Caco-2 (cell line): ENCODE measurements around the gene SRMS. TPM values are rescaled to one million over a fixed set of nuclear protein-coding genes. Genes with fewer than 3 reads are reported as not detected.
"Not testable (repeated sequence)": the region's sequence is repeated elsewhere in the genome, so short reads cannot be mapped to it uniquely, and the experiment has no call there.

Source experiments
- BruUV-seq: library from RNA; stranded (reverse); fragments of 400-500 nt; replicated peaks from 2 replicates; lab custom pipeline; 2021; lab: Mats Ljungman, UMichigan
- CTCF ChIA-PET: fragments of 300-600 bp; sonication (Branson Sonifier 250); formaldehyde crosslinking; loops from one replicate; lab custom pipeline; 2022; ENCODE audit warnings: antibody characterized with exemption; lab: Charles Lee
- POLR2A ChIA-PET: fragments of 300-600 bp; sonication (Branson Sonifier 250); formaldehyde crosslinking; loops from one replicate; lab custom pipeline; 2022; ENCODE audit warnings: antibody characterized with exemption; lab: Charles Lee
- DNase-seq, 2 experiments: peaks; one replicate each; pipeline versions ENCODE4 v3.0.0 to v3.0.0-alpha.2; 2020 to 2022
- H3K27me3 ChIP-seq: replicated peaks from 2 replicates; pipeline ENCODE4 v1.6.0; 2011; ENCODE audit warnings: low read length; ENCODE audit not compliant: control insufficient read depth, insufficient read depth
- H3K36me3 ChIP-seq: 2 replicates; pipeline ENCODE4 v1.5.1; 2011; ENCODE audit warnings: low read length; ENCODE audit not compliant: control insufficient read depth, insufficient read depth
- H3K4me1 ChIP-seq: fragments of 250-450 bp; sonication (Bioruptor Pico); 2 replicates; pipeline ENCODE4 v1.5.1; 2020; ENCODE audit warnings: mild to moderate bottlenecking
- H3K4me3 ChIP-seq: 2 replicates; pipeline ENCODE4 v1.5.1; 2011; ENCODE audit warnings: low read depth, mild to moderate bottlenecking, control low read depth, low read length
- H3K9me3 ChIP-seq: fragments of 250-450 bp; sonication (Bioruptor Pico); 2 replicates; pipeline ENCODE4 v1.5.1; 2020; ENCODE audit warnings: mild to moderate bottlenecking, moderate library complexity
- H3K27ac Mint-ChIP-seq: one replicate; pipeline ENCODE4 v1.8.0; 2022; ENCODE audit warnings: mixed read lengths; ENCODE audit not compliant: unreplicated experiment
- H3K27me3 Mint-ChIP-seq: one replicate; pipeline ENCODE4 v1.8.0; 2022; ENCODE audit warnings: mixed read lengths; ENCODE audit not compliant: insufficient read depth, unreplicated experiment
- H3K36me3 Mint-ChIP-seq: one replicate; pipeline ENCODE4 v1.8.0; 2022; ENCODE audit warnings: mild to moderate bottlenecking, mixed read lengths; ENCODE audit not compliant: insufficient read depth, unreplicated experiment
- H3K4me1 Mint-ChIP-seq: one replicate; pipeline ENCODE4 v1.8.0; 2022; ENCODE audit warnings: low read depth, mixed read lengths; ENCODE audit not compliant: unreplicated experiment
- H3K4me3 Mint-ChIP-seq: one replicate; pipeline ENCODE4 v1.8.0; 2022; ENCODE audit warnings: mild to moderate bottlenecking, moderate library complexity, mixed read lengths; ENCODE audit not compliant: unreplicated experiment
- H3K9me3 Mint-ChIP-seq: one replicate; pipeline ENCODE4 v1.8.0; 2022; ENCODE audit warnings: mixed read lengths; ENCODE audit not compliant: unreplicated experiment
- CTCF ChIP-seq, 2 experiments: fragments of 200-600 bp in 1 of 2; IDR thresholded peaks; 1 replicate in 1 of 2; 2 replicates in 1 of 2; pipeline versions ENCODE4 v1.5.1 to v1.8.0; 2011 to 2022; ENCODE audit warnings: antibody characterized with exemption in 1 of 2, control low read depth in 1 of 2, inconsistent platforms in 1 of 2, low read depth in 1 of 2, low read length in 1 of 2, mild to moderate bottlenecking in 1 of 2, moderate library complexity in 1 of 2; ENCODE audit not compliant: insufficient read depth in 1 of 2, severe bottlenecking in 1 of 2, unreplicated experiment in 1 of 2
- intact Hi-C: fragments of 100-400 bp; cut with micrococcal nuclease; formaldehyde crosslinking; loops from one replicate; pipeline ENCODE4 v1.10.0; 2022; ENCODE audit not compliant: unreplicated experiment
- total RNA-seq: library from RNA; stranded (reverse); gene quantifications from 2 replicates; pipeline ENCODE4 v1.2.3, GENCODE V29; 2022

SRMS gene
- total RNA-seq, 1 experiment from 2014 or later, result not detected

GRCh38 chr20:63572071-63572787 is 24.7 kb upstream of the SRMS start:
- POLR2A ChIA-PET, result interaction anchor here (1.5 kb wide), 1 partner anchor 55 kb away, joined by 6 read pairs; the partner anchor contains the start of gene GMEB2
- Mint-ChIP-seq H3K27ac (no peak overlapping the region), H3K4me3 (no peak overlapping the region), H3K27me3 (no peaks in the 10 kb centered on the region), H3K9me3 (no peaks in the 10 kb centered on the region), H3K36me3 (peaks cover 12% of the 10 kb centered on the region), H3K4me1 (no peaks in the 10 kb centered on the region)
- no TSS peak for BruUV-seq
- Histone ChIP-seq H3K36me3 (no peaks in the 10 kb centered on the region), H3K27me3 (no peaks in the 10 kb centered on the region), H3K4me1 (peaks cover 15% of the 10 kb centered on the region), H3K9me3 (no peaks in the 10 kb centered on the region), H3K4me3 (no peak overlapping the region)
- CTCF ChIA-PET, result interaction anchor here (0.6 to 2.7 kb wide), 2 partner anchors 34 to 64 kb away, joined by 7 to 34 read pairs; partner anchors contain the start of gene PTK6
- intact Hi-C loops, result loop anchor here (5.0 kb wide), 1 partner anchor 35 kb away; the partner anchor contains the start of gene PTK6
- DNase-seq, result no peak
- no peak for TF ChIP-seq CTCF (IDR thresholded peaks at IDR 0.05; ENCODE audit: insufficient read depth in 1 of 2, low read depth in 1 of 2, low read length in 1 of 2, severe bottlenecking in 1 of 2, unreplicated experiment in 1 of 2)

DNA sequence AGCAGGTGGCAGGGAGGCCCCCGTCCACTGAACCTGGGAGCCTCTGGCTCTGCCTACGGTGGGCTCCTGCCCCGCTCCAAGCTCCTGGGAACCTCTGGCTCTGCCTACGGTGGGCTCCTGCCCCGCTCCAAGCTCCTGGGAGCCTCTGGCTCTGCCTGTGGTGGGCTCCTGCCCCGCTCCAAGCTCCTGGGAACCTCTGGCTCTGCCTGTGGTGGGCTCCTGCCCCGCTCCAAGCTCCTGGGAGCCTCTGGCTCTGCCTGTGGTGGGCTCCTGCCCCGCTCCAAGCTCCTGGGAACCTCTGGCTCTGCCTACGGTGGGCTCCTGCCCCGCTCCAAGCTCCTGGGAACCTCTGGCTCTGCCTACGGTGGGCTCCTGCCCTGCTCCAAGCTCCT is 23.5 kb upstream of the SRMS start:
- CTCF ChIA-PET, H3K4me3 Mint-ChIP-seq, DNase-seq, H3K27ac Mint-ChIP-seq, H3K4me3 ChIP-seq, H3K36me3 ChIP-seq, H3K27me3 ChIP-seq, H3K27me3 Mint-ChIP-seq, H3K9me3 ChIP-seq, H3K4me1 Mint-ChIP-seq, BruUV-seq, H3K9me3 Mint-ChIP-seq: not testable (repeated sequence)
- intact Hi-C loops, result loop anchor here (5.0 kb wide), 1 partner anchor 34 kb away; the partner anchor contains the start of gene PTK6
- peaks cover 15% of the 10 kb centered on the region for H3K4me1 ChIP-seq
- H3K36me3 Mint-ChIP-seq, result peaks cover 12% of the 10 kb centered on the region
- POLR2A ChIA-PET, result interaction anchor here (0.6 to 0.7 kb wide), 2 partner anchors 51 to 170 kb away, joined by 3 to 4 read pairs; no protein-coding TSS in a partner anchor

DNA sequence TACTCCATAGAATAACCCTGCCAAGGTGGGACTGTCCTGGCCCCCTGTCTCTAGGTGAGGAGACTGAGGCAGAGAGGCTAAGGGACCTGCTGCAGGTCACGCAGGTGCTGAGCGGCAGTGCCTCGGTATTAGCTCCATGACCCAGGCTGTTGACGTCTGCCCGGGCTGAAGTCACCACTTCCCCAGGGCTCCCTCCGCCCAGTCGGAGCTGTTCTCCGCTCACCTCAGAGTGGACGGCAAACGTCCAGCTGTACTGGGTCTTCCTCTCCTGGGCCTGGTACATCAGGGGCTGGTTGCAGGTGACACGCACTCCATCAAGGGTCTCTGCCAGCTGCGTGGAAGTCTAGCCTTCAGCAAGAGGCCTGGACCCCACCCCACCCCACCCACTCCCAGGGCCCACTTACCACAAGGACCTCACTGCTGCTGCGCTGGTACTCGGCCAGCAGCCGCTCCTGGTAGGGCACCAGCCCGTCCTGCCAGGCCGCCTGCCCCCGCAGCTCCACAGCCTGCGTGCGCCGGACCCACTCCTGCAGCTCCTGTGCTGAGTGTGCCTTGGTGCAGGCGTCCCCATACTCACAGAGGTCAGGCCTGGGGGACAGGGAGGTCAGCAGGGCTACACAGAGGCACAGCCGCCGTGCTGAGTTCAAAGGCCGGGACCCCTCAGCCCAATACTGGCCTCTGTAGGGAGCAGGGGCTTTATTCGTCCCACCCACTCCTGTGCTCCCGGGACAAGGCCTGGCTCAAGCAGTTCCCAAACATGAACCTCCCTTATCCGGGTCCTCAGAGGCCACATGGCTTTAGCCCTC is 22.9 kb upstream of the SRMS start:
- no peak for DNase-seq
- no TSS peak for BruUV-seq
- H3K9me3 Mint-ChIP-seq, result no peaks in the 10 kb centered on the region
- no peaks in the 10 kb centered on the region for H3K4me1 Mint-ChIP-seq
- no peak overlapping the region for H3K27ac Mint-ChIP-seq
- Histone ChIP-seq H3K4me3 (no peak overlapping the region), H3K36me3 (no peaks in the 10 kb centered on the region), H3K9me3 (no peaks in the 10 kb centered on the region), H3K27me3 (no peaks in the 10 kb centered on the region), H3K4me1 (peaks cover 15% of the 10 kb centered on the region)
- H3K4me3 Mint-ChIP-seq, result no peak overlapping the region
- no peaks in the 10 kb centered on the region for H3K27me3 Mint-ChIP-seq
- peaks cover 16% of the 10 kb centered on the region for H3K36me3 Mint-ChIP-seq
- no peak for TF ChIP-seq CTCF (IDR thresholded peaks at IDR 0.05; ENCODE audit: insufficient read depth in 1 of 2, low read depth in 1 of 2, low read length in 1 of 2, severe bottlenecking in 1 of 2, unreplicated experiment in 1 of 2)
- POLR2A ChIA-PET, result interaction anchor here (0.7 kb wide), 1 partner anchor 50 kb away, joined by 4 read pairs; no protein-coding TSS in a partner anchor
- CTCF ChIA-PET, result no interaction called here
- intact Hi-C loops, result loop anchor here (5.0 kb wide), 1 partner anchor 33 kb away; the partner anchor contains the start of gene PTK6
